Stimulated activated naive CD8-positive, alpha-beta T cell treated with anti-CD3 and anti-CD28 coated beads, Interleukin-15, Interleukin-2, amounts not matched to agents 100 ng/mL and 50 ng/mL, for 24 hours (primary cell): Measurements from ENCODE around the gene ELF5.

ENCODE experiments used
- H3K27ac Mint-ChIP-seq: one replicate; pipeline ENCODE4 v1.8.0; 2021; ENCODE audit warnings: mild to moderate bottlenecking, mixed read lengths
- H3K27me3 Mint-ChIP-seq: one replicate; pipeline ENCODE4 v1.8.0; 2021; ENCODE audit warnings: mixed read lengths
- H3K36me3 Mint-ChIP-seq: one replicate; pipeline ENCODE4 v1.8.0; 2021; ENCODE audit warnings: low read depth, mixed read lengths
- H3K4me1 Mint-ChIP-seq: one replicate; pipeline ENCODE4 v1.8.0; 2021; ENCODE audit warnings: low read depth, mixed read lengths
- H3K4me3 Mint-ChIP-seq: one replicate; pipeline ENCODE4 v1.8.0; 2021; ENCODE audit warnings: mild to moderate bottlenecking, mixed read lengths
- H3K9me3 Mint-ChIP-seq: one replicate; pipeline ENCODE4 v1.8.0; 2021; ENCODE audit warnings: mixed read lengths

Gene ELF5

DNA sequence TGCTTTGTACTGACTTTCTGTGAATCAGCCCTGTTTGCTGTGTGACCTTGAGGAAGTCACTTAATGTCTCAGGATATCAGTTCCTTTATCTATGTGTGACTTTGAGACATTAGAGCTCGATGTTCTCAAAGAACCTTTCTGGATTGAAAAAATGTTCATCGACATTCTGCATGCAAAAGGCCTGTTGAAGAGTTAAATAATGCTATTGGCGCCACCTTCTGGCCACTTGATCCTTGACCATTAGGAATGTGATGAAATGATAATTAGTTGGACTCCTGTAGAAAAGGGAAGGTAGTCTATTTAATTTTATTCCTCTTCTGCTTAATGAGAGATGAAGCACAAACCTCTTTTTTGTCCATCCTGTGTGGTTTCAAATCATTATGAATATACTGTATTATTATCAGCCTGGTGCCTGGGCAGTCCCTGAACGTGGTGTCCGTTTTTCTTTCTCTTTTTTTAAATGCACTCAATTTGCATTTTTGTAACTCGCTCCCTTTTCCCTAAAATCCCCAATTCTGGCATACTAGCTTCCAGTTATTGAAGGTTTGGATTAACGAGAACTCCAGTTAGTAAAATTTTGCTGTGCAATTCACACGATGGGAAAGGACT is 20.7 kb downstream of the ELF5 start:
- Mint-ChIP-seq H3K27me3 (peaks cover 3% of the 10 kb centered on the region), H3K4me1 (no peaks in the 10 kb centered on the region), H3K4me3 (no peak overlapping the region), H3K36me3 (no peaks in the 10 kb centered on the region), H3K27ac (no peak overlapping the region), H3K9me3 (no peaks in the 10 kb centered on the region)

DNA sequence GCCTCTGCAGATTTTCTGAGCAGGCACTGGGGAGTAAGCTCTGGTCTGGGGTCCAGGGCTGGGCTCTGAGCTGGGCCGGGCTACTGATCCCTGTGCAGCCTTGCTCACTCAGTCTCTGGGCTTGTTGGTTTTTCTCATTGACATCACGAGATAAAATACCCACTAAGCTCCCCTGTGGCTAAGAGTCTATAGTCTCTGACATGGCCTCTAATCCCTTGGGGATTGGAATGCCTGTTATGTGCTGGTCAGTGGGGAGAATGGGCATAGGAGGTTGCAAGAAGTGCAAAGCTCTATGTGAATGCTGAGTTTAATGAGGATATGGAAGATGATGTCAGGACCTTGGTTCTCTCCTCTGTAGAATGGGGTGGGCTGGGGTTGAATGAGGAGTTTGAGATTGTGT is 23.3 kb downstream of the ELF5 start:
- Mint-ChIP-seq H3K27ac (no peak overlapping the region), H3K36me3 (no peaks in the 10 kb centered on the region), H3K9me3 (no peaks in the 10 kb centered on the region), H3K4me1 (no peaks in the 10 kb centered on the region), H3K27me3 (peaks cover 3% of the 10 kb centered on the region), H3K4me3 (no peak overlapping the region)

DNA sequence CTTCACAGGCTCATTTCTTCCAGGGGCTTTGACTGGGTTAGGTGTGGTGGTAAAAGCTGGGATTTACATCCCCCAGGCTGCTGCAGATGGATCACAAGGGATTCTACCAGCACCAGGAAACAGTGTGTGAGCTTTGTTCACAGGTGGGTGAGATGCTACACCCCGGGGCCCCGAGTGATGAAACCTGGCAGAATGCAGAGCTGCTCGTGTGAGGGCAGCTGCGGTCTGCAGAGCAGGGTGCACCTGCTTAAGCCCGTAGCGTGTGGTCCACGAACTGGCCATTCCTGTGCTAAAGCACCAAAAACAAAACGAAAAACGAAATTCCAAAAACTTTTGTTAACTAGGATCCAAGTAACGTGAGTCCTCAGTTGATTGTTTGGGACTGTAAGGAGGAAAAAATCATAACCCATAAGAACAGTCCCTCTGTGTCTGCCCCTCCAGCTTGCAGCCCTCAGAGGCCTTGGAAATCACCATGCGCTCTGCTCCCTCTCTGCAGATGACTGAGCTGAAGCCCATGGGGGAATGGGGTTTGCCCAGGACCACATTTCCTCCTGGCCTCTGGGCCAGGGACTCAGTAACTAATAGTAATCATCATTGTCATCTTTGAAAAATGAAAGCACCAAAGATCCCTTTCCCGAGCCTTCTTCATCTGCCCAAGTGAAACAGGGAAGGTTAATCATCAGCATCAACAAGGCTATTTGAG is 24.6 kb downstream of the ELF5 start:
- H3K9me3 Mint-ChIP-seq, result no peaks in the 10 kb centered on the region
- no peak overlapping the region for H3K27ac Mint-ChIP-seq
- no peaks in the 10 kb centered on the region for H3K27me3 Mint-ChIP-seq
- H3K4me1 Mint-ChIP-seq, result no peaks in the 10 kb centered on the region
- H3K36me3 Mint-ChIP-seq, result no peaks in the 10 kb centered on the region
- no peak overlapping the region for H3K4me3 Mint-ChIP-seq

DNA sequence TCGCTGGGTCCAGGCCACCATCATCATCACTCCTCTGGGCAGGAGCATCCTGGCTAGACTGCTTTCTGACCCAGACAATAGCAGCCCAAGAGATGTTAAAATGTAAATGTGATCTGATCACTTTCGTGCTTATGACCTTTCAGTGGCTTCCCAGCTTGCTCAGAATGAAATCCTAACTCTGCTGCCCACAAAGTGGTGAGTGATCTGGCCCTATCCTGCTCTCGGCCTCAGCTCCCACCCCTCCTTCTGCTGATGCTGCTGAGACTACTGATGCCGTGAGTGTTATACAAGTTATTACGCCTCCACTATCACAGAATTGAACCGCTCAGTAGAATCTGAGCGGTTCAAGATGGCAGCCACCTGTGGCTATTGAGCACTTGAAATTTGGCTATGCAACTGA is 26.2 kb downstream of the ELF5 start:
- Mint-ChIP-seq H3K27me3 (no peaks in the 10 kb centered on the region), H3K9me3 (no peaks in the 10 kb centered on the region), H3K27ac (no peak overlapping the region), H3K4me1 (no peaks in the 10 kb centered on the region), H3K36me3 (no peaks in the 10 kb centered on the region), H3K4me3 (no peak overlapping the region)

- no peaks in the 10 kb centered on the region for H3K9me3 Mint-ChIP-seq
- H3K36me3 Mint-ChIP-seq, result no peaks in the 10 kb centered on the region
- H3K27ac Mint-ChIP-seq, result no peak overlapping the region
- H3K27me3 Mint-ChIP-seq, result no peaks in the 10 kb centered on the region
- H3K4me1 Mint-ChIP-seq, result no peaks in the 10 kb centered on the region
- no peak overlapping the region for H3K4me3 Mint-ChIP-seq
These were observed 30.3 kb downstream of the ELF5 start for GRCh38 chr11:34483106-34483874.

- no peak overlapping the region for H3K4me3 Mint-ChIP-seq
- no peaks in the 10 kb centered on the region for H3K27me3 Mint-ChIP-seq
- H3K9me3 Mint-ChIP-seq, result no peaks in the 10 kb centered on the region
- H3K36me3 Mint-ChIP-seq, result no peaks in the 10 kb centered on the region
- H3K4me1 Mint-ChIP-seq, result no peaks in the 10 kb centered on the region
- H3K27ac Mint-ChIP-seq, result no peak overlapping the region
These were observed 32.3 kb downstream of the ELF5 start for GRCh38 chr11:34481307-34481706.

GRCh38 chr11:34480314-34480713 is 33.3 kb downstream of the ELF5 start:
- Mint-ChIP-seq H3K4me1 (no peaks in the 10 kb centered on the region), H3K27ac (no peak overlapping the region), H3K9me3 (no peaks in the 10 kb centered on the region), H3K4me3 (no peak overlapping the region), H3K27me3 (no peaks in the 10 kb centered on the region), H3K36me3 (no peaks in the 10 kb centered on the region)

DNA sequence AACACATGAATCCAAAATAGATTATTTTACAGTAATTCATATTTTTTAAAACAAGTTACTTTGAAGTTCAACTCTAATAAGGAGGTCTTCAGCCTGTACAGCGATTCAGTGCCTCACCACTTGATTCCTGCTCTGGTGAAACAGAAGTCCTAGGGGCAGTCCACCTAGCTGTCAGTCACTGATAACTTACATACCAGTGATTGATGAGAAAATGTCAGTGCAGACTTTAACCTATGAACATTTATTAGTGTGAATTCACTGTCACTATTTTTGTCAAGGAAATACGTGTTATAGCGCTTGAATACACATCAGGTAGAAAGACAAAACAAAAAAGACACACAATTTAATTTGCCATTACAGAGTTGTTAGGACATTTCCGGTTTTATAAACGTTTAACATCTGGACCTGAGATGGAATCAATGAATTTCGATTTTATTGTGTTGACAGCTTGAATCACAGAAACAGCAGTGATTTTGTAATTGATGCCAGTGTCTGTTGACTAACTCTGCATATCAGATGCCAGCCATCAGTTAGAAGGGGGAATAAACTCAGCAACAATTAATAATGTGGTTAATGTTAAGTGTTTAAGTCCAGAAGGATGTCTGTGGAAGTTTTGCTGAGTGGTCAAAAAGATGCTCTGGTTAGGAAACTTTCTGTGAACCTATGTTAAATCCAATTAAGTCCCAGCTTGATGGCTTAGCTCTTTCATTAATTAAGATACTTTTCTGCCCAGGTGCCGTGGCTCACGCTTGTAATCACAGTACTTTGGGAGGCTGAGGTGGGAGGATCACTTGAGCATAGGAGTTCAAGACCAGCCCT is 34.5 kb downstream of the ELF5 start:
- Mint-ChIP-seq H3K27me3 (no peaks in the 10 kb centered on the region), H3K4me1 (no peaks in the 10 kb centered on the region)

GRCh38 chr11:34476849-34477248 is 36.7 kb downstream of the ELF5 start:
- Mint-ChIP-seq H3K36me3 (peaks cover 25% of the 10 kb centered on the region), H3K4me1 (no peaks in the 10 kb centered on the region), H3K27me3 (no peaks in the 10 kb centered on the region), H3K9me3 (no peaks in the 10 kb centered on the region), H3K27ac (no peak overlapping the region), H3K4me3 (no peak overlapping the region)

More for the DNA sequence above, 34.5 kb downstream of the ELF5 start:
- Mint-ChIP-seq H3K9me3 (no peaks in the 10 kb centered on the region), H3K4me3 (no peak overlapping the region), H3K27ac (no peak overlapping the region), H3K36me3 (peaks cover 5% of the 10 kb centered on the region)

DNA sequence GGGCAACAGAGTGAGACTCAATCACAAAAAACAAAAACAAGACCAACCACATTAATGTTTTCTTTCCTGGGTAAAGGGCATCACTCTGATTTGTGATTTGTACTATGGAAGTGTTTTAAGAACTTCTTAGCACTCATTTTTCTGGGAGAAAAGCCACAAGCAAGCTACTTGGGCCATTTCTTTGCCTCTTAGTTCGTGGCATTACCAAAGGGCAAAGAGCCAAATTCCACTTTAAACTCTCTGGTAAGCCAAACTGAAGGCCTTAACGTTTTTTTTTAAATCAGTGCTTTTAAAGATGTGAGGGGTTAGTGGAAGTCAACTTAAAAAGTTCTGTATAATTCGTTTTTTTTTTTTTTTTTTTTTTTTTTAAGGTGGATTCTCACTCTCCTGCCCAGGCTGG is 37.9 kb downstream of the ELF5 start:
- no peak overlapping the region for H3K4me3 Mint-ChIP-seq
- no peaks in the 10 kb centered on the region for H3K4me1 Mint-ChIP-seq

DNA sequence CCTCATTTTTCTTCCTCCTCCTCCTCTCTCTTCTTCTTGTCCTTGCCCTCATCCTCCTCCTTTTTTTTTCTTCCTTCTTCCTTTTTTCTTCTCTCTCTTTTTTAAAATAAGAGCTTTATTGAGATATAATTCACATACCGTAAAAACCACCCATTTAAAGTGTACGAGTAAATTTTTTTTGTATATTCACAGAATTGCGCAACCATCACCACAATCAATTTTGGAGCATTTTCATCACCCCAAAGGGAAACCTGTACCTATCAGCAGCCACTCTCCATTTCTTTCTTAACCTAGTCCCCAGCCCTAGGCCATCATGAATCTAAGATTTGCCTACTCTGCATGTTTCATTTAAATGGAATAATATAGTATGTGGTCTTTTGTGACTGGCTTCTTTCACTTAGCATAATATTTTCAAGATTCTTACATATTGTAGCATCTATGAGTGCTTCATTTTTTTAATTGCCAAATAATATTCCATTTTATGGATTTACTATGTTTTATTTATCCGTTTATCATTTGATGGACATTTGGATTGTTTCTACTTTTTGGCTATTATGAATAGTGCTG is 39.9 kb downstream of the ELF5 start:
- Mint-ChIP-seq H3K4me1 (no peaks in the 10 kb centered on the region), H3K27me3 (no peaks in the 10 kb centered on the region), H3K36me3 (peaks cover 38% of the 10 kb centered on the region), H3K9me3 (no peaks in the 10 kb centered on the region), H3K27ac (no peak overlapping the region), H3K4me3 (no peak overlapping the region)

More for the DNA sequence above, 37.9 kb downstream of the ELF5 start:
- Mint-ChIP-seq H3K27me3 (no peaks in the 10 kb centered on the region), H3K27ac (no peak overlapping the region), H3K36me3 (peaks cover 34% of the 10 kb centered on the region), H3K9me3 (no peaks in the 10 kb centered on the region)

- no peak overlapping the region for H3K27ac Mint-ChIP-seq
- H3K4me3 Mint-ChIP-seq, result no peak overlapping the region
- no peaks in the 10 kb centered on the region for H3K27me3 Mint-ChIP-seq
- H3K36me3 Mint-ChIP-seq, result peaks cover 72% of the 10 kb centered on the region
- peaks cover 4% of the 10 kb centered on the region for H3K4me1 Mint-ChIP-seq
- peaks cover 12% of the 10 kb centered on the region for H3K9me3 Mint-ChIP-seq
These were observed 45.3 kb downstream of the ELF5 start for GRCh38 chr11:34468209-34468841.

GRCh38 chr11:34466802-34467488 is 46.6 kb downstream of the ELF5 start:
- Mint-ChIP-seq H3K4me3 (no peak overlapping the region), H3K27me3 (no peaks in the 10 kb centered on the region), H3K9me3 (peaks cover 12% of the 10 kb centered on the region), H3K27ac (no peak overlapping the region), H3K36me3 (peaks cover 71% of the 10 kb centered on the region), H3K4me1 (peaks cover 4% of the 10 kb centered on the region)

GRCh38 chr11:34464591-34465051 is 49.0 kb downstream of the ELF5 start:
- Mint-ChIP-seq H3K4me1 (peaks cover 4% of the 10 kb centered on the region), H3K27me3 (no peaks in the 10 kb centered on the region), H3K36me3 (peaks cover 69% of the 10 kb centered on the region), H3K4me3 (no peak overlapping the region), H3K27ac (no peak overlapping the region), H3K9me3 (peaks cover 12% of the 10 kb centered on the region)
